H9 (cell line): ENCODE results near the gene ILF2. TPM values are rescaled to one million over a fixed set of nuclear protein-coding genes. Genes with fewer than 3 reads are reported as not detected.
A peak's percentile ranks its signal among the peaks of the same experiment; 100 is the strongest.

Experiments
- DNase-seq: peaks from one replicate; pipeline ENCODE4 v3.0.0-alpha.2; 2017
- H2AFZ ChIP-seq: one replicate; pipeline ENCODE4 v1.6.1; 2013; ENCODE audit warnings: mild to moderate bottlenecking, low read length, control low read depth, moderate library complexity
- H2AK5ac ChIP-seq: 2 replicates; pipeline ENCODE4 v1.6.1; 2013; ENCODE audit warnings: low read length, control low read depth, mixed read lengths; ENCODE audit not compliant: insufficient read length
- H2BK120ac ChIP-seq: one replicate; pipeline ENCODE4 v1.6.1; 2013; ENCODE audit warnings: low read depth, mild to moderate bottlenecking, low read length, control low read depth, inconsistent platforms; ENCODE audit not compliant: poor library complexity, severe bottlenecking
- H2BK12ac ChIP-seq: 2 replicates; pipeline ENCODE4 v1.6.1; 2013; ENCODE audit warnings: low read length, control low read depth, mixed read lengths, low read depth; ENCODE audit not compliant: insufficient read length
- H2BK15ac ChIP-seq: 2 replicates; pipeline ENCODE4 v1.6.1; 2013; ENCODE audit warnings: low read depth, low read length, control low read depth
- H2BK20ac ChIP-seq: one replicate; pipeline ENCODE4 v1.6.1; 2013; ENCODE audit warnings: low read depth, mild to moderate bottlenecking, low read length, control low read depth, inconsistent platforms; ENCODE audit not compliant: poor library complexity, severe bottlenecking
- H2BK5ac ChIP-seq: 2 replicates; pipeline ENCODE4 v1.6.1; 2013; ENCODE audit warnings: low read length, control low read depth, mixed read lengths; ENCODE audit not compliant: insufficient read length
- H3K14ac ChIP-seq: 2 replicates; pipeline ENCODE4 v1.6.1; 2013; ENCODE audit warnings: low read length, control low read depth; ENCODE audit not compliant: insufficient read depth
- H3K18ac ChIP-seq: 2 replicates; pipeline ENCODE4 v1.6.1; 2013; ENCODE audit warnings: low read depth, mild to moderate bottlenecking, mixed read lengths, low read length, control low read depth; ENCODE audit not compliant: insufficient read length
- H3K23ac ChIP-seq: 2 replicates; pipeline ENCODE4 v1.6.1; 2013; ENCODE audit warnings: low read length, control low read depth, mixed read lengths, low read depth; ENCODE audit not compliant: insufficient read length
- H3K23me2 ChIP-seq: 2 replicates; pipeline ENCODE4 v1.6.1; 2013; ENCODE audit warnings: low read depth, mild to moderate bottlenecking, mixed read lengths, low read length, control low read depth; ENCODE audit not compliant: insufficient read length, poor library complexity, severe bottlenecking
- H3K27ac ChIP-seq: 2 replicates; pipeline ENCODE4 v1.5.1; 2013; ENCODE audit warnings: low read length, control low read depth, mixed read lengths, low read depth; ENCODE audit not compliant: insufficient read length
- H3K27me3 ChIP-seq: 2 replicates; pipeline ENCODE4 v1.6.1; 2013; ENCODE audit warnings: low read length, control low read depth, inconsistent platforms; ENCODE audit not compliant: insufficient read depth
- H3K4ac ChIP-seq: 2 replicates; pipeline ENCODE4 v1.6.1; 2013; ENCODE audit warnings: low read depth, mild to moderate bottlenecking, control low read depth, inconsistent platforms, low read length, moderate library complexity
- H3K4me1 ChIP-seq: 2 replicates; pipeline ENCODE4 v1.6.1; 2013; ENCODE audit warnings: low read length, control low read depth, inconsistent platforms; ENCODE audit not compliant: insufficient read depth
- H3K4me2 ChIP-seq: 2 replicates; pipeline ENCODE4 v1.6.1; 2013; ENCODE audit warnings: low read length, control low read depth, mixed read lengths; ENCODE audit not compliant: insufficient read length, insufficient read depth
- H3K56ac ChIP-seq: 2 replicates; pipeline ENCODE4 v1.6.1; 2013; ENCODE audit warnings: low read depth, mild to moderate bottlenecking, mixed read lengths, low read length, control low read depth; ENCODE audit not compliant: insufficient read length
- H3K79me1 ChIP-seq: 2 replicates; pipeline ENCODE4 v1.6.1; 2013; ENCODE audit warnings: low read depth, mild to moderate bottlenecking, moderate library complexity, low read length, control low read depth, inconsistent platforms; ENCODE audit not compliant: insufficient read depth, poor library complexity, severe bottlenecking
- H3K79me2 ChIP-seq: 2 replicates; pipeline ENCODE4 v1.6.1; 2013; ENCODE audit warnings: low read length, control low read depth, inconsistent platforms; ENCODE audit not compliant: insufficient read depth
- H3K9ac ChIP-seq: 2 replicates; pipeline ENCODE4 v1.6.1; 2013; ENCODE audit warnings: low read length, control low read depth, mixed read lengths; ENCODE audit not compliant: insufficient read length; ENCODE audit errors: extremely low read depth
- H3K9me3 ChIP-seq: one replicate; pipeline ENCODE4 v1.6.1; 2013; ENCODE audit warnings: low read depth, low read length, inconsistent platforms; ENCODE audit not compliant: control insufficient read depth
- H3T11ph ChIP-seq: one replicate; pipeline ENCODE4 v1.6.1; 2013; ENCODE audit warnings: mild to moderate bottlenecking, low read length, control low read depth, inconsistent platforms
- H4K20me1 ChIP-seq: one replicate; pipeline ENCODE4 v1.6.1; 2013; ENCODE audit not compliant: control insufficient read depth, insufficient read length, insufficient read depth
- H4K5ac ChIP-seq: 2 replicates; pipeline ENCODE4 v1.6.1; 2013; ENCODE audit warnings: low read depth, mild to moderate bottlenecking, mixed read lengths, low read length, control low read depth; ENCODE audit not compliant: insufficient read length
- H4K8ac ChIP-seq: replicated peaks from 2 replicates; pipeline ENCODE4 v1.6.1; 2013; ENCODE audit warnings: low read length, control low read depth, mixed read lengths, low read depth; ENCODE audit not compliant: insufficient read length
- H4K91ac ChIP-seq: 2 replicates; pipeline ENCODE4 v1.6.1; 2013; ENCODE audit warnings: low read depth, mild to moderate bottlenecking, moderate library complexity, mixed read lengths, low read length, control low read depth; ENCODE audit not compliant: insufficient read length
- H3K27ac Mint-ChIP-seq, 3 experiments: 2 replicates in 2 of 3; 3 replicates in 1 of 3; pipeline ENCODE4 v1.8.0; 2020 to 2021; ENCODE audit warnings: mixed read lengths in 3 of 3, mild to moderate bottlenecking in 1 of 3, moderate library complexity in 1 of 3
- H3K27me3 Mint-ChIP-seq: 2 replicates; pipeline ENCODE4 v1.8.0; 2021; ENCODE audit warnings: low read depth, mild to moderate bottlenecking, moderate library complexity, mixed read lengths
- H3K36me3 Mint-ChIP-seq, 3 experiments: 2 replicates in 2 of 3; 3 replicates in 1 of 3; pipeline ENCODE4 v1.8.0; 2020 to 2021; ENCODE audit warnings: low read depth in 3 of 3, mixed read lengths in 3 of 3; ENCODE audit not compliant: insufficient read depth in 1 of 3
- H3K4me1 Mint-ChIP-seq, 2 experiments: 2 replicates each; pipeline ENCODE4 v1.8.0; 2020; ENCODE audit warnings: mixed read lengths in 2 of 2
- H3K4me3 Mint-ChIP-seq, 2 experiments: 2 replicates in 1 of 2; 3 replicates in 1 of 2; pipeline ENCODE4 v1.8.0; 2020 to 2021; ENCODE audit warnings: mild to moderate bottlenecking in 2 of 2, mixed read lengths in 2 of 2, moderate library complexity in 1 of 2
- H3K9me3 Mint-ChIP-seq, 2 experiments: 2 replicates in 1 of 2; 3 replicates in 1 of 2; pipeline ENCODE4 v1.8.0; 2020; ENCODE audit warnings: mild to moderate bottlenecking in 2 of 2, mixed read lengths in 2 of 2, moderate library complexity in 1 of 2
- WGBS: extraction: QIAGEN DNeasy Blood & Tissue Kit; methylation state at CpG from one replicate; pipeline ENCODE4 v1.1.7; 2013; ENCODE audit warnings: missing lambda C conversion rate, low lambda C conversion rate, mixed read lengths; ENCODE audit not compliant: insufficient read length; ENCODE audit errors: extremely low coverage; 5-methylcytosine and 5-hydroxymethylcytosine counted together
- total RNA-seq: library from RNA; stranded (reverse); gene quantifications from 2 replicates; pipeline ENCODE4 v1.2.1, GENCODE V29; 2021
- TF ChIP-seq, protein P1 (sequence below): fragments of 200-600 bp; sonication (generic); conservative IDR thresholded peaks from 3 replicates; pipeline ENCODE4 v1.8.0; 2021; ENCODE audit warnings: antibody characterized with exemption, mild to moderate bottlenecking

Gene ILF2
- total RNA-seq, 1 experiment from 2014 or later = 357 TPM

DNA sequence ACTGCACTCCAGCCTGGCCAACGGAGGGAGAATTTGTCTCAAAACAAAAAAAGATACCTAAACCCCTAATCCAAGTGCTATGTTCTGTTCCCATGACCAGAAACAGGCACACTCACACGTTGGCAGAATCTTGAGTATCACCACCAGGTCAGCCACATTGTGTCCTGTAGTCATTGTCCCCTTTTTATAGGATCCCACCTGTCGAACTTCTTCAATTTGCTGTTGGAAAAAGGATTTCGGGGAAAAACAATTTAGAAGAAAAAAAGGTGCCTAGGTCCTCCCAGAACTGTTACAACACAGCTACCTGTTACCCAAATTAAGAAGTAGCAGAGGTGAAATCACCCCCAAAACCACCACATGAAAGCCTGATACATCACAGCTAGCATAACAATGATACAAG lies 3.4 kb downstream of the ILF2 start:
- Mint-ChIP-seq H3K27ac (peak overlapping the region in 2 of 3 experiments; percentile 11 to 28; a peak in 1 of 7 replicates), H3K27me3 (no peaks in the 10 kb centered on the region; the same call in 1 of the 2 replicates), H3K36me3 (peaks cover 7 to 78% (median 67%) of the 10 kb centered on the region in 3 experiments; a peak in 6 of 7 replicates), H3K4me1 (peaks cover 9 to 12% of the 10 kb centered on the region in 2 experiments; a peak in 3 of 4 replicates), H3K9me3 (no peaks in the 10 kb centered on the region), H3K4me3 (peak overlapping the region in 1 of 2 experiments; percentile 27; a peak in 2 of 5 replicates)
- Histone ChIP-seq H3K56ac (no peak overlapping the region), H3K4me2 (no peak overlapping the region), H3K4me1 (no peaks in the 10 kb centered on the region), H4K20me1 (no peaks in the 10 kb centered on the region), H4K5ac (no peak overlapping the region), H3K23me2 (peaks cover 11% of the 10 kb centered on the region), H3K79me2 (peaks cover 15% of the 10 kb centered on the region), H3K27me3 (no peaks in the 10 kb centered on the region), H2BK15ac (no peak overlapping the region), H3K18ac (no peak overlapping the region), H2AFZ (no peak overlapping the region), H2BK120ac (no peak overlapping the region), H3T11ph (no peak overlapping the region), H2AK5ac (no peak overlapping the region), H3K4ac (no peak overlapping the region), H3K9me3 (no peaks in the 10 kb centered on the region), H3K9ac (no peak overlapping the region), H4K8ac (no peak overlapping the region), H3K23ac (no peak overlapping the region), H3K14ac (no peak overlapping the region), H2BK5ac (no peak overlapping the region), H2BK12ac (no peak overlapping the region), H2BK20ac (no peak overlapping the region), H3K79me1 (peaks cover 17% of the 10 kb centered on the region), H4K91ac (no peak overlapping the region), H3K27ac (no peak overlapping the region)
- no peak for DNase-seq
- TF ChIP-seq, protein P1, sequence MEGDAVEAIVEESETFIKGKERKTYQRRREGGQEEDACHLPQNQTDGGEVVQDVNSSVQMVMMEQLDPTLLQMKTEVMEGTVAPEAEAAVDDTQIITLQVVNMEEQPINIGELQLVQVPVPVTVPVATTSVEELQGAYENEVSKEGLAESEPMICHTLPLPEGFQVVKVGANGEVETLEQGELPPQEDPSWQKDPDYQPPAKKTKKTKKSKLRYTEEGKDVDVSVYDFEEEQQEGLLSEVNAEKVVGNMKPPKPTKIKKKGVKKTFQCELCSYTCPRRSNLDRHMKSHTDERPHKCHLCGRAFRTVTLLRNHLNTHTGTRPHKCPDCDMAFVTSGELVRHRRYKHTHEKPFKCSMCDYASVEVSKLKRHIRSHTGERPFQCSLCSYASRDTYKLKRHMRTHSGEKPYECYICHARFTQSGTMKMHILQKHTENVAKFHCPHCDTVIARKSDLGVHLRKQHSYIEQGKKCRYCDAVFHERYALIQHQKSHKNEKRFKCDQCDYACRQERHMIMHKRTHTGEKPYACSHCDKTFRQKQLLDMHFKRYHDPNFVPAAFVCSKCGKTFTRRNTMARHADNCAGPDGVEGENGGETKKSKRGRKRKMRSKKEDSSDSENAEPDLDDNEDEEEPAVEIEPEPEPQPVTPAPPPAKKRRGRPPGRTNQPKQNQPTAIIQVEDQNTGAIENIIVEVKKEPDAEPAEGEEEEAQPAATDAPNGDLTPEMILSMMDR = no peak
- WGBS = no CpG with 5 or more reads among the region's 4 CpGs
